ENCODE measurements around the gene SAFB. TPM values are rescaled to one million over a fixed set of nuclear protein-coding genes. Genes with fewer than 3 reads are reported as not detected.

SAFB gene
- total RNA-seq, 1 donor: 33.7 TPM

- Histone ChIP-seq H3K36me3 (ENCODE audit: insufficient read depth, low read length) (peaks cover 58% of the 10 kb centered on the region), H3K9me3 (ENCODE audit: low read depth, low read length) (no peaks in the 10 kb centered on the region), H3K4me3 (ENCODE audit: insufficient read depth, low read length) (no peak overlapping the region), H3K4me1 (ENCODE audit: insufficient read depth, low read length) (peaks cover 9% of the 10 kb centered on the region), H2AFZ (ENCODE audit: low read length) (no peak overlapping the region), H3K27me3 (ENCODE audit: insufficient read depth, low read length) (no peaks in the 10 kb centered on the region), H4K20me1 (ENCODE audit: insufficient read depth, low read length) (peaks cover 65% of the 10 kb centered on the region), H3K27ac (ENCODE audit: low read depth, low read length) (peak overlapping the region; percentile 10), H3K79me2 (ENCODE audit: insufficient read depth, low read length) (peaks cover 99% of the 10 kb centered on the region), H3K4me2 (ENCODE audit: insufficient read depth, low read length) (no peak overlapping the region)
- TF ChIP-seq CTCF (IDR thresholded peaks at IDR 0.05; ENCODE audit: extremely low read depth, low read depth, low read length): no peak
- no peak for DNase-seq (ENCODE audit: insufficient read length, low spot score, missing footprints)
These were observed 19.3 kb downstream of the SAFB start for GRCh38 chr19:5642204-5642603.

DNA sequence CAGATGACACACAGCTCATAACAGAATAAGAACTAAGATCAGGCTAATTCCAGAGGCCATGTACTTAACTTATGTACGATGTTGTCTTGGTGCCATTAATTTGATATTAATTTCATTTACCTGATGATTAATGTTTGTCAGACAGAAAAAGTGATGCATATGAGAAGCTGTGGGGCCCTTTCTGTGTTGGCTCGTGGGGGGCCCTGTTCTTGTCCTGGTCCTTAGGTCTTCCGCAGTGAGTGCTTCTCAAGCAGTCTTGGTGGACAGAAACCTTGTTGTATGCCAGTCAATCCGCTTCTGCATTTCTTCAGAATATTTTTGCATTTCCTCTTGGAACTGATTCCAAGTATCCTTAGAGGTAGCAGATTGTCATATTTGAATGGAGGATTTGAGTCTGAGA, 20.2 kb downstream of the SAFB start:
- peaks cover 3% of the 10 kb centered on the region for H3K4me1 ChIP-seq (ENCODE audit: insufficient read depth, low read length)
- H3K27ac ChIP-seq (ENCODE audit: low read depth, low read length): no peak overlapping the region
- no peak overlapping the region for H3K4me2 ChIP-seq (ENCODE audit: insufficient read depth, low read length)
- peaks cover 97% of the 10 kb centered on the region for H3K79me2 ChIP-seq (ENCODE audit: insufficient read depth, low read length)
- DNase-seq (ENCODE audit: insufficient read length, low spot score, missing footprints): no peak
- no peaks in the 10 kb centered on the region for H3K9me3 ChIP-seq (ENCODE audit: low read depth, low read length)
- H3K27me3 ChIP-seq (ENCODE audit: insufficient read depth, low read length): no peaks in the 10 kb centered on the region
- H3K36me3 ChIP-seq (ENCODE audit: insufficient read depth, low read length): peaks cover 66% of the 10 kb centered on the region
- H4K20me1 ChIP-seq (ENCODE audit: insufficient read depth, low read length): peaks cover 62% of the 10 kb centered on the region
- H3K4me3 ChIP-seq (ENCODE audit: insufficient read depth, low read length): no peak overlapping the region
- no peak overlapping the region for H2AFZ ChIP-seq (ENCODE audit: low read length)
- TF ChIP-seq CTCF (IDR thresholded peaks at IDR 0.05; ENCODE audit: extremely low read depth, low read depth, low read length): no peak

GRCh38 chr19:5644037-5644436, 21.2 kb downstream of the SAFB start:
- Histone ChIP-seq H3K9me3 (ENCODE audit: low read depth, low read length) (no peaks in the 10 kb centered on the region), H4K20me1 (ENCODE audit: insufficient read depth, low read length) (peaks cover 56% of the 10 kb centered on the region), H3K4me2 (ENCODE audit: insufficient read depth, low read length) (no peak overlapping the region), H3K27me3 (ENCODE audit: insufficient read depth, low read length) (no peaks in the 10 kb centered on the region), H2AFZ (ENCODE audit: low read length) (no peak overlapping the region), H3K4me1 (ENCODE audit: insufficient read depth, low read length) (peaks cover 3% of the 10 kb centered on the region), H3K79me2 (ENCODE audit: insufficient read depth, low read length) (peaks cover 92% of the 10 kb centered on the region), H3K4me3 (ENCODE audit: insufficient read depth, low read length) (no peak overlapping the region), H3K27ac (ENCODE audit: low read depth, low read length) (peak overlapping the region; percentile 4), H3K36me3 (ENCODE audit: insufficient read depth, low read length) (peaks cover 72% of the 10 kb centered on the region)
- TF ChIP-seq CTCF (IDR thresholded peaks at IDR 0.05; ENCODE audit: extremely low read depth, low read depth, low read length): no peak
- no peak for DNase-seq (ENCODE audit: insufficient read length, low spot score, missing footprints)

GRCh38 chr19:5645409-5645808, 22.5 kb downstream of the SAFB start:
- Histone ChIP-seq H3K36me3 (ENCODE audit: insufficient read depth, low read length) (peaks cover 81% of the 10 kb centered on the region), H3K9me3 (ENCODE audit: low read depth, low read length) (no peaks in the 10 kb centered on the region), H2AFZ (ENCODE audit: low read length) (no peak overlapping the region), H3K4me2 (ENCODE audit: insufficient read depth, low read length) (no peak overlapping the region), H3K27me3 (ENCODE audit: insufficient read depth, low read length) (no peaks in the 10 kb centered on the region), H4K20me1 (ENCODE audit: insufficient read depth, low read length) (peaks cover 51% of the 10 kb centered on the region), H3K4me1 (ENCODE audit: insufficient read depth, low read length) (peaks cover 3% of the 10 kb centered on the region), H3K27ac (ENCODE audit: low read depth, low read length) (no peak overlapping the region), H3K79me2 (ENCODE audit: insufficient read depth, low read length) (peaks cover 83% of the 10 kb centered on the region), H3K4me3 (ENCODE audit: insufficient read depth, low read length) (no peak overlapping the region)
- DNase-seq (ENCODE audit: insufficient read length, low spot score, missing footprints): no peak
- TF ChIP-seq CTCF (IDR thresholded peaks at IDR 0.05; ENCODE audit: extremely low read depth, low read depth, low read length): no peak

Data from osteoblast (primary cell).